Activated CD8-positive, alpha-beta T cell treated with anti-CD3 and anti-CD28 coated beads, Interleukin-2, amount 10 ng/mL, durations not matched to agents 7 days and 5 days (primary cell): Measurements from ENCODE around the gene GMPPA. TPM values are rescaled to one million over a fixed set of nuclear protein-coding genes. Genes with fewer than 3 reads are reported as not detected.

Experiments used
- ATAC-seq: fragments of 150-1000 bp; cut with Tn5 transposase; one replicate; pipeline ENCODE4 v1.10.0; 2021; ENCODE audit warnings: moderate library complexity
- CTCF ChIA-PET: fragments of 350-600 bp; sonication (Branson Sonifier 250); formaldehyde crosslinking; loops from one replicate; lab custom pipeline; 2021; ENCODE audit warnings: antibody characterized with exemption; lab: Charles Lee
- POLR2A ChIA-PET: fragments of 350-600 bp; sonication (Branson Sonifier 250); formaldehyde crosslinking; loops from one replicate; lab custom pipeline; 2021; ENCODE audit warnings: antibody characterized with exemption; lab: Charles Lee
- DNase-seq: peaks from one replicate; pipeline ENCODE4 v3.0.0-alpha.2; 2020
- H3K27ac Mint-ChIP-seq: one replicate; pipeline ENCODE4 v1.8.0; 2021; ENCODE audit warnings: mild to moderate bottlenecking, mixed read lengths
- H3K27me3 Mint-ChIP-seq: one replicate; pipeline ENCODE4 v1.8.0; 2021; ENCODE audit warnings: low read depth, mixed read lengths
- H3K36me3 Mint-ChIP-seq: one replicate; pipeline ENCODE4 v1.8.0; 2021; ENCODE audit warnings: low read depth, mixed read lengths
- H3K4me1 Mint-ChIP-seq: one replicate; pipeline ENCODE4 v1.8.0; 2021; ENCODE audit warnings: low read depth, mixed read lengths
- H3K4me3 Mint-ChIP-seq: one replicate; pipeline ENCODE4 v1.8.0; 2021; ENCODE audit warnings: mild to moderate bottlenecking, mixed read lengths
- H3K9me3 Mint-ChIP-seq: one replicate; pipeline ENCODE4 v1.8.0; 2022; ENCODE audit warnings: mixed read lengths; ENCODE audit not compliant: insufficient read depth
- total RNA-seq, 2 experiments: library from RNA; stranded (reverse); gene quantifications; one replicate each; pipeline ENCODE4 v1.2.3, GENCODE V29; 2021

GMPPA gene
- total RNA-seq, 2 experiments from 2014 or later, result 37.8 to 41.2 TPM

- Mint-ChIP-seq H3K4me1 (peaks cover 5% of the 10 kb centered on the region), H3K9me3 (no peaks in the 10 kb centered on the region), H3K4me3 (no peak overlapping the region), H3K36me3 (no peaks in the 10 kb centered on the region), H3K27ac (no peak overlapping the region), H3K27me3 (peaks cover 12% of the 10 kb centered on the region)
- ATAC-seq (no peak), DNase-seq (no peak)
- CTCF ChIA-PET, result interaction anchor here (0.6 to 5.4 kb wide), 5 partner anchors 16 to 62 kb away, joined by 3 to 42 read pairs (median 3); partner anchors contain the start of gene GMPPA
- POLR2A ChIA-PET, result interaction anchor here (0.6 kb wide), 1 partner anchor 1393 kb away, joined by 3 read pairs; no protein-coding TSS in a partner anchor
Measured at GRCh38 chr2:219478916-219479315, 19.8 kb upstream of the GMPPA start.

GRCh38 chr2:219480004-219480403, 18.7 kb upstream of the GMPPA start:
- peaks cover 7% of the 10 kb centered on the region for H3K4me1 Mint-ChIP-seq
- H3K27me3 Mint-ChIP-seq, result peaks cover 18% of the 10 kb centered on the region
- POLR2A ChIA-PET, result no interaction called here
- ATAC-seq (no peak), DNase-seq (no peak)
- H3K36me3 Mint-ChIP-seq, result no peaks in the 10 kb centered on the region
- H3K27ac Mint-ChIP-seq, result no peak overlapping the region
- CTCF ChIA-PET, result interaction anchor here (1.1 kb wide), 1 partner anchor 50 kb away, joined by 3 read pairs; no protein-coding TSS in a partner anchor
- no peaks in the 10 kb centered on the region for H3K9me3 Mint-ChIP-seq
- H3K4me3 Mint-ChIP-seq, result no peak overlapping the region

GRCh38 chr2:219482674-219483405, 15.9 kb upstream of the GMPPA start:
- no peak for ATAC-seq
- no peak for DNase-seq
- POLR2A ChIA-PET, result interaction anchor here (0.7 to 1.0 kb wide), 2 partner anchors 10 to 15 kb away, joined by 3 to 4 read pairs; no protein-coding TSS in a partner anchor
- H3K27me3 Mint-ChIP-seq, result peaks cover 41% of the 10 kb centered on the region
- CTCF ChIA-PET, result interaction anchor here (0.6 to 3.2 kb wide), 10 partner anchors 9 to 58 kb away, joined by 3 to 22 read pairs (median 4); partner anchors contain the start of gene GMPPA
- H3K4me3 Mint-ChIP-seq, result no peak overlapping the region
- no peaks in the 10 kb centered on the region for H3K36me3 Mint-ChIP-seq
- no peaks in the 10 kb centered on the region for H3K9me3 Mint-ChIP-seq
- H3K4me1 Mint-ChIP-seq, result peaks cover 2% of the 10 kb centered on the region
- H3K27ac Mint-ChIP-seq, result no peak overlapping the region

GRCh38 chr2:219483451-219484342, 15.0 kb upstream of the GMPPA start:
- Mint-ChIP-seq H3K9me3 (no peaks in the 10 kb centered on the region), H3K27me3 (peaks cover 41% of the 10 kb centered on the region), H3K4me3 (no peak overlapping the region), H3K36me3 (no peaks in the 10 kb centered on the region), H3K4me1 (peaks cover 2% of the 10 kb centered on the region), H3K27ac (no peak overlapping the region)
- ChIA-PET POLR2A (interaction anchor here (1.0 kb wide), 1 partner anchor 10 kb away, joined by 3 read pairs; no protein-coding TSS in a partner anchor), CTCF (interaction anchor here (0.6 to 3.2 kb wide), 8 partner anchors 8 to 57 kb away, joined by 3 to 22 read pairs (median 4); a partner anchor contains a TSS)
- DNase-seq, result no peak
- ATAC-seq, result peak; percentile 22

- Mint-ChIP-seq H3K27me3 (peaks cover 41% of the 10 kb centered on the region), H3K27ac (no peak overlapping the region), H3K4me3 (no peak overlapping the region), H3K9me3 (no peaks in the 10 kb centered on the region), H3K36me3 (no peaks in the 10 kb centered on the region), H3K4me1 (peaks cover 2% of the 10 kb centered on the region)
- ChIA-PET POLR2A (no interaction called here), CTCF (interaction anchor here (0.9 to 2.9 kb wide), 4 partner anchors 9 to 56 kb away, joined by 4 to 18 read pairs (median 10); a partner anchor contains a TSS)
- ATAC-seq, result peak; percentile 34
- no peak for DNase-seq
Measured at GRCh38 chr2:219484343-219485200, 14.1 kb upstream of the GMPPA start.

- H3K4me3 Mint-ChIP-seq, result no peak overlapping the region
- peaks cover 41% of the 10 kb centered on the region for H3K27me3 Mint-ChIP-seq
- no peak overlapping the region for H3K27ac Mint-ChIP-seq
- H3K4me1 Mint-ChIP-seq, result peaks cover 2% of the 10 kb centered on the region
- DNase-seq (no peak), ATAC-seq (no peak)
- H3K36me3 Mint-ChIP-seq, result no peaks in the 10 kb centered on the region
- ChIA-PET CTCF (interaction anchor here (0.9 to 2.9 kb wide), 4 partner anchors 9 to 56 kb away, joined by 4 to 18 read pairs (median 10); a partner anchor contains a TSS), POLR2A (no interaction called here)
- H3K9me3 Mint-ChIP-seq, result no peaks in the 10 kb centered on the region
Measured at GRCh38 chr2:219485201-219485580, 13.5 kb upstream of the GMPPA start.

GRCh38 chr2:219486380-219486959, 12.2 kb upstream of the GMPPA start:
- Mint-ChIP-seq H3K4me1 (peaks cover 2% of the 10 kb centered on the region), H3K9me3 (no peaks in the 10 kb centered on the region), H3K27ac (no peak overlapping the region), H3K4me3 (no peak overlapping the region), H3K27me3 (peaks cover 41% of the 10 kb centered on the region), H3K36me3 (no peaks in the 10 kb centered on the region)
- ChIA-PET CTCF (interaction anchor here (0.7 to 2.9 kb wide), 7 partner anchors 9 to 84 kb away, joined by 4 to 18 read pairs (median 9); partner anchors contain the start of gene GMPPA), POLR2A (interaction anchor here (1.3 kb wide), 1 partner anchor 10 kb away, joined by 3 read pairs; no protein-coding TSS in a partner anchor)
- DNase-seq (no peak), ATAC-seq (no peak)

GRCh38 chr2:219488149-219488843, 10.4 kb upstream of the GMPPA start:
- Mint-ChIP-seq H3K9me3 (no peaks in the 10 kb centered on the region), H3K27me3 (peaks cover 43% of the 10 kb centered on the region), H3K27ac (no peak overlapping the region), H3K36me3 (no peaks in the 10 kb centered on the region), H3K4me3 (no peak overlapping the region), H3K4me1 (peaks cover 2% of the 10 kb centered on the region)
- ChIA-PET CTCF (interaction anchor here (1.0 kb wide), 1 partner anchor 11 kb away, joined by 3 read pairs; no protein-coding TSS in a partner anchor), POLR2A (interaction anchor here (1.4 kb wide), 1 partner anchor 10 kb away, joined by 3 read pairs; the partner anchor contains the start of gene GMPPA)
- no peak for ATAC-seq
- DNase-seq, result no peak

- Mint-ChIP-seq H3K27me3 (peaks cover 46% of the 10 kb centered on the region), H3K4me3 (no peak overlapping the region)
Measured at GRCh38 chr2:219488844-219489194, 9.9 kb upstream of the GMPPA start.

GRCh38 chr2:219489315-219489714, 9.4 kb upstream of the GMPPA start:
- H3K4me3 Mint-ChIP-seq, result no peak overlapping the region
- no peaks in the 10 kb centered on the region for H3K36me3 Mint-ChIP-seq
- no peak for DNase-seq
- ATAC-seq, result no peak
- POLR2A ChIA-PET, result interaction anchor here (1.4 kb wide), 1 partner anchor 9 kb away, joined by 3 read pairs; the partner anchor contains the start of gene GMPPA
- H3K27me3 Mint-ChIP-seq, result peaks cover 45% of the 10 kb centered on the region
- H3K9me3 Mint-ChIP-seq, result no peaks in the 10 kb centered on the region
- no peaks in the 10 kb centered on the region for H3K4me1 Mint-ChIP-seq
- CTCF ChIA-PET, result no interaction called here
- H3K27ac Mint-ChIP-seq, result no peak overlapping the region

More at GRCh38 chr2:219488844-219489194, 9.9 kb upstream of the GMPPA start:
- CTCF ChIA-PET, result no interaction called here
- ATAC-seq, result no peak
- no peak for DNase-seq
- Mint-ChIP-seq H3K9me3 (no peaks in the 10 kb centered on the region), H3K36me3 (no peaks in the 10 kb centered on the region), H3K4me1 (peaks cover 2% of the 10 kb centered on the region), H3K27ac (no peak overlapping the region)
- POLR2A ChIA-PET, result interaction anchor here (1.4 kb wide), 1 partner anchor 10 kb away, joined by 3 read pairs; the partner anchor contains the start of gene GMPPA
